VCaP (cell line): ENCODE results near the gene SLCO3A1.

Source experiments
- H3K27ac ChIP-seq: fragments of 450-650 bp; 2 replicates; pipeline ENCODE4 v1.5.1; 2017
- CTCF ChIP-seq: fragments of 450-650 bp; conservative IDR thresholded peaks from 2 replicates; pipeline ENCODE4 v1.5.1; 2017; ENCODE audit warnings: mild to moderate bottlenecking, moderate library complexity

The SLCO3A1 gene

GRCh38 chr15:91939403-91939831, 85.9 kb downstream of the SLCO3A1 start:
- TF ChIP-seq CTCF: no peak
- no peak overlapping the region for H3K27ac ChIP-seq

GRCh38 chr15:91940496-91941381, 87.2 kb downstream of the SLCO3A1 start:
- TF ChIP-seq CTCF: no peak
- no peak overlapping the region for H3K27ac ChIP-seq

GRCh38 chr15:91941871-91942658, 88.6 kb downstream of the SLCO3A1 start:
- no peak overlapping the region for H3K27ac ChIP-seq
- peak; percentile 26 for TF ChIP-seq CTCF

DNA sequence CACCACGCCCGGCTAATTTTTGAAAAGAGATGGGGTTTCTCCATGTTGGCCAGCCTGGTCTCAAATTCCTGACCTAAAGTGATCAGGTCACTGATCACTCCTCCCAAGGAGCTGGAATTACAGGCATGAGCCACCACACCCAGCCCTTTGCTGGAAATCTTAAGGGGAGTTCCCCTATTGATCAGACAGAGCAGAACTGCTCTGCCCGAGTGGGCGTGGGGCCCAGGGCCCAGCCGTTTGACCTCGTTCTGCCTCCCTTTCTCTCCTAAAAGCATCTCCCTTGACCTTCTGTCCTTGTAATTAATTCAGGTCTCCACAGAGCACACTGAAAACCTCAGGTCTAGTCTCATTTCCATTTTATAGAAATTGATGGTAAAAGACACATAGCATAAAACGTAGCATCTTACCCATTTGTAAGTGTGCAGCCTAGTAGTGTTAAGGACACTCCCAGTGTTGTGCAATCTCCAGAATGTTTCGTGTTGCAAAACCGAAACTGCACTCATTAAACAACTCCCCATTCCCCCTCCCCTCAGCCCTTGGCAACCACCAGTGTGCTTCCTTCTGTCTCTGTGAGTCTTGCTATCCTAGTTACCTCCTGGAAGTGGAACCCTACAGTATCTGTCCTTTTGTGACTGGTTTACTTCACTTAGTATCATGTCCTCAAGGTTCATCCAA, 89.3 kb downstream of the SLCO3A1 start:
- H3K27ac ChIP-seq: no peak overlapping the region
- TF ChIP-seq CTCF: no peak

DNA sequence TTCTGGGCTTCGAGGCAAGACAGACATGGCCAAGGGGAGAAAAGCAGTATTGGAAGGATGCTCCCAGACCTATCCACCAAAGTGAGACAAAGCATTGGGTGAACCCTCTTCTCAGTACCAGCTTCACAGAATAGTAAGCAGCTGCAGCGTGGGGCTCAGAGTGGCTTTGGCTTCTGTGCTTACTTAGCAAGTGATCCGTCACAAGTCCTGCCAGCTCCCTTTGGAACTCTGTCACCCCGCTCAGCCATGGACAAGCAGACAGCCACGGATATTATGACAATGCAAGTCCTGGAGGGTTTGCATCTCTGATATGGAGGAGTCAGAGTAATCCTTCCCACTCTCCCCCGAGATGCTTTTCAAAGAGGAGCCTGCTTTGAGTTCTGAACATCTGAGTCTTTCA, 90.8 kb downstream of the SLCO3A1 start:
- no peak for TF ChIP-seq CTCF
- no peak overlapping the region for H3K27ac ChIP-seq

- no peak overlapping the region for H3K27ac ChIP-seq
- no peak for TF ChIP-seq CTCF
Observed at GRCh38 chr15:91945385-91945784, 91.9 kb downstream of the SLCO3A1 start.

GRCh38 chr15:91946075-91946474, 92.6 kb downstream of the SLCO3A1 start:
- H3K27ac ChIP-seq: no peak overlapping the region
- TF ChIP-seq CTCF: no peak
